Progenitor cell of endocrine pancreas (in vitro differentiated cells): ENCODE results near the gene KIF3C. TPM values are rescaled to one million over a fixed set of nuclear protein-coding genes. Genes with fewer than 3 reads are reported as not detected.
"Not testable (repeated sequence)": the region's sequence is repeated elsewhere in the genome, so short reads cannot be mapped to it uniquely, and the experiment has no call there.

Experiments
- DNase-seq: peaks from one replicate; pipeline ENCODE4 v3.0.0; 2021; ENCODE audit warnings: low spot score; ENCODE audit not compliant: unreplicated experiment
- H3K27ac Mint-ChIP-seq: 2 replicates; pipeline ENCODE4 v1.8.0; 2021; ENCODE audit warnings: mild to moderate bottlenecking, moderate library complexity, mixed read lengths
- H3K27me3 Mint-ChIP-seq: 2 replicates; pipeline ENCODE4 v1.8.0; 2021; ENCODE audit warnings: mixed read lengths
- H3K36me3 Mint-ChIP-seq: 2 replicates; pipeline ENCODE4 v1.8.0; 2022; ENCODE audit warnings: mixed read lengths; ENCODE audit not compliant: insufficient read depth
- H3K4me1 Mint-ChIP-seq: 2 replicates; pipeline ENCODE4 v1.8.0; 2021; ENCODE audit warnings: low read depth, mixed read lengths
- H3K4me3 Mint-ChIP-seq: 2 replicates; pipeline ENCODE4 v1.8.0; 2021; ENCODE audit warnings: low read depth, mild to moderate bottlenecking, moderate library complexity, mixed read lengths
- H3K9me3 Mint-ChIP-seq: 2 replicates; pipeline ENCODE4 v1.8.0; 2021; ENCODE audit warnings: low read depth, mixed read lengths
- total RNA-seq: library from RNA; stranded (reverse); gene quantifications from 2 replicates; pipeline ENCODE4 v1.2.1, GENCODE V29; 2021
- TF ChIP-seq, protein P1 (sequence below): fragments of 200-600 bp; sonication (generic); IDR thresholded peaks from one replicate; pipeline ENCODE4 v1.5.0; 2021; ENCODE audit warnings: antibody characterized with exemption, mild to moderate bottlenecking; ENCODE audit not compliant: unreplicated experiment

KIF3C gene
- total RNA-seq, 1 donor from 2014 or later, result 42.3 TPM

DNA sequence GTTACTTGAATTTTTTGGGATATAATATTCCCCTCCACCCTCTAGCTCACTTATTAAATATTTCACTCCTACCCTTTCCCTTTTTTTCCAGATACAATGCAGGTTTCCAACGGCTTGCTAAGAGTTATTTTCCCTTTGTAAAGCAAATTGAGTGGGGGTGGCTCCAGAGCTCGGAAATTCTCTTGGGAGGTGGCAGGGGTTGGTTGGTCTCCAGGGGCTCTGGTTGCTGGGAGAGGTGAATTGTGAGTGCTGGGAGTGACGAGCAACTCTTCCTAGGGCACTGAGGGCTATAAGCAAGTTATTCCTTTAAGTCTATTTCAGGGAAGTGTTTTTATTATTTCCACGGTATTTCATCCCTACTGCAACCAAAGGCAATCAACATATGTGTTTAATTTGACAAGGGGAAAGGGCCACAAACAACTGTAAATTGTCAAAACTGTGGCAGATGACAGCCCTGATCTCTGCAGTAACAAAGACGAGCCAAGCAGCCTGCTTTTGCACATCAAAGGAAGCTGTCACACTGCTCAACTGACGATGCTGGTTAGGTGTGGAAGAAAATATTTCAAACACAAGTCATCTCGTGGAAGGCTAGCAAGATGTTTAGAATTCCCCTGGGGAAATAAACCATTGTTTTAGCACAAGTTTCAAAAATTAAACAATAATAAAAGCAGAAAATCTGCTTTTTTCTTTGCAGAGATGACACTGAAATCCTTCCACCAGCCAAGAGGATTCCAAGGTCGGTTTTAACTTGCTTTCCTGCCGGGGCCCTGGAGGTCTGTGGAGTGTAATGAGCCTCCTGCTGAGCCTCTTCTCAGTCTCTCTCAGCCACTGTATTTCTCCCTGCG is 69.2 kb downstream of the KIF3C start:
- no peaks in the 10 kb centered on the region for H3K9me3 Mint-ChIP-seq
- peaks cover 7% of the 10 kb centered on the region for H3K27me3 Mint-ChIP-seq
- peaks cover 1% of the 10 kb centered on the region for H3K36me3 Mint-ChIP-seq
- H3K4me3 Mint-ChIP-seq, result no peak overlapping the region
- H3K4me1 Mint-ChIP-seq, result no peaks in the 10 kb centered on the region
- H3K27ac Mint-ChIP-seq, result no peak overlapping the region
- no peak for DNase-seq
- TF ChIP-seq, protein P1, sequence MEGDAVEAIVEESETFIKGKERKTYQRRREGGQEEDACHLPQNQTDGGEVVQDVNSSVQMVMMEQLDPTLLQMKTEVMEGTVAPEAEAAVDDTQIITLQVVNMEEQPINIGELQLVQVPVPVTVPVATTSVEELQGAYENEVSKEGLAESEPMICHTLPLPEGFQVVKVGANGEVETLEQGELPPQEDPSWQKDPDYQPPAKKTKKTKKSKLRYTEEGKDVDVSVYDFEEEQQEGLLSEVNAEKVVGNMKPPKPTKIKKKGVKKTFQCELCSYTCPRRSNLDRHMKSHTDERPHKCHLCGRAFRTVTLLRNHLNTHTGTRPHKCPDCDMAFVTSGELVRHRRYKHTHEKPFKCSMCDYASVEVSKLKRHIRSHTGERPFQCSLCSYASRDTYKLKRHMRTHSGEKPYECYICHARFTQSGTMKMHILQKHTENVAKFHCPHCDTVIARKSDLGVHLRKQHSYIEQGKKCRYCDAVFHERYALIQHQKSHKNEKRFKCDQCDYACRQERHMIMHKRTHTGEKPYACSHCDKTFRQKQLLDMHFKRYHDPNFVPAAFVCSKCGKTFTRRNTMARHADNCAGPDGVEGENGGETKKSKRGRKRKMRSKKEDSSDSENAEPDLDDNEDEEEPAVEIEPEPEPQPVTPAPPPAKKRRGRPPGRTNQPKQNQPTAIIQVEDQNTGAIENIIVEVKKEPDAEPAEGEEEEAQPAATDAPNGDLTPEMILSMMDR, result no peak

DNA sequence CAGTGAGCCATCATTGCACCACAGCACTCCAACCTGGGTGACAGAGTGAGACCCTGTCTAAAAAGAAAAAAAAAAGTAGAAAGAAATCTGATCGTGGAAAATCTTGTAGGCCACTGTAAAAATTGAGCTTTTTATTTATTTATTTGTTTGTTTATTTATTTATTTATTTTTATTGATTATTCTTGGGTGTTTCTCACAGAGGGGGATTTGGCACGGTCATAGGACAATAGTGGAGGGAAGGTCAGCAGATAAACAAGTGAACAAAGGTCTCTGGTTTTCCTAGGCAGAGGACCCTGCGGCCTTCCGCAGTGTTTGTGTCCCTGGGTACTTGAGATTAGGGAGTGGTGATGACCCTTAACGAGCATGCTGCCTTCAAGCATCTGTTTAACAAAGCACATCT is 72.7 kb downstream of the KIF3C start:
- H3K27me3 Mint-ChIP-seq, DNase-seq, H3K36me3 Mint-ChIP-seq, H3K9me3 Mint-ChIP-seq, H3K4me3 Mint-ChIP-seq, H3K4me1 Mint-ChIP-seq, H3K27ac Mint-ChIP-seq: not testable (repeated sequence)

- Mint-ChIP-seq H3K36me3 (peaks cover 1% of the 10 kb centered on the region), H3K4me1 (no peaks in the 10 kb centered on the region), H3K27me3 (no peaks in the 10 kb centered on the region), H3K9me3 (no peaks in the 10 kb centered on the region), H3K27ac (no peak overlapping the region), H3K4me3 (no peak overlapping the region)
- TF ChIP-seq, protein P1, result no peak
- no peak for DNase-seq
Observed at GRCh38 chr2:25905126-25905525, 77.2 kb downstream of the KIF3C start.

- H3K4me1 Mint-ChIP-seq, result no peaks in the 10 kb centered on the region
Observed at GRCh38 chr2:25903216-25903776, 79.0 kb downstream of the KIF3C start.

GRCh38 chr2:25899404-25899970 is 82.8 kb downstream of the KIF3C start:
- no peaks in the 10 kb centered on the region for H3K9me3 Mint-ChIP-seq
- DNase-seq, result no peak
- no peaks in the 10 kb centered on the region for H3K4me1 Mint-ChIP-seq
- H3K4me3 Mint-ChIP-seq, result no peak overlapping the region
- no peaks in the 10 kb centered on the region for H3K36me3 Mint-ChIP-seq
- no peak overlapping the region for H3K27ac Mint-ChIP-seq
- H3K27me3 Mint-ChIP-seq, result no peaks in the 10 kb centered on the region
- TF ChIP-seq, protein P1, result no peak

More at GRCh38 chr2:25903216-25903776, 79.0 kb downstream of the KIF3C start:
- DNase-seq, result no peak
- no peaks in the 10 kb centered on the region for H3K36me3 Mint-ChIP-seq
- H3K4me3 Mint-ChIP-seq, result no peak overlapping the region
- H3K9me3 Mint-ChIP-seq, result no peaks in the 10 kb centered on the region
- no peak overlapping the region for H3K27ac Mint-ChIP-seq
- H3K27me3 Mint-ChIP-seq, result no peaks in the 10 kb centered on the region
- TF ChIP-seq, protein P1, result no peak
